ENCODE measurements around the gene MAP4K2. TPM values are rescaled to one million over a fixed set of nuclear protein-coding genes. Genes with fewer than 3 reads are reported as not detected.

The MAP4K2 gene
- total RNA-seq, 1 experiment from 2014 or later = 24.7 TPM

- DNase-seq = no peak
- Histone ChIP-seq H3K56ac (ENCODE audit: insufficient read length, low read depth, low read length) (no peak overlapping the region), H4K91ac (ENCODE audit: insufficient read length, low read depth, low read length) (no peak overlapping the region), H2BK20ac (ENCODE audit: low read depth, low read length, poor library complexity, severe bottlenecking) (no peak overlapping the region), H2AK5ac (ENCODE audit: insufficient read length, low read length) (no peak overlapping the region), H4K5ac (ENCODE audit: insufficient read length, low read depth, low read length) (no peak overlapping the region), H3K4me2 (ENCODE audit: insufficient read depth, insufficient read length, low read length) (no peak overlapping the region), H4K8ac (replicated peaks; ENCODE audit: insufficient read length, low read depth, low read length) (no peak overlapping the region), H4K20me1 (ENCODE audit: control insufficient read depth, insufficient read depth, insufficient read length) (peaks cover 3% of the 10 kb centered on the region), H3K79me2 (ENCODE audit: insufficient read depth, low read length) (0 out of 2 replicates have a peak, but pooled peaks cover 2% of the 10 kb centered on the region), H3K4ac (ENCODE audit: low read depth, low read length) (no peak overlapping the region), H3K9me3 (ENCODE audit: control insufficient read depth, low read depth, low read length) (no peaks in the 10 kb centered on the region), H3K9ac (ENCODE audit: extremely low read depth, insufficient read length, low read length) (no peak overlapping the region), H3K79me1 (ENCODE audit: insufficient read depth, low read depth, low read length, poor library complexity, severe bottlenecking) (peaks cover 7% of the 10 kb centered on the region), H3K4me1 (ENCODE audit: insufficient read depth, low read length) (no peaks in the 10 kb centered on the region; the same call in 1 of the 2 replicates), H3T11ph (ENCODE audit: low read length) (no peak overlapping the region), H3K23me2 (ENCODE audit: insufficient read length, low read depth, low read length, poor library complexity, severe bottlenecking) (no peaks in the 10 kb centered on the region), H3K18ac (ENCODE audit: insufficient read length, low read depth, low read length) (no peak overlapping the region), H3K27ac (ENCODE audit: insufficient read length, low read depth, low read length) (no peak overlapping the region), H2BK120ac (ENCODE audit: low read depth, low read length, poor library complexity, severe bottlenecking) (no peak overlapping the region), H3K27me3 (ENCODE audit: insufficient read depth, low read length) (no peaks in the 10 kb centered on the region), H2BK15ac (ENCODE audit: low read depth, low read length) (no peak overlapping the region), H2BK5ac (ENCODE audit: insufficient read length, low read length) (no peak overlapping the region), H3K14ac (ENCODE audit: insufficient read depth, low read length) (no peak overlapping the region), H3K23ac (ENCODE audit: insufficient read length, low read depth, low read length) (no peak overlapping the region), H2BK12ac (ENCODE audit: insufficient read length, low read depth, low read length) (no peak overlapping the region), H2AFZ (ENCODE audit: low read length) (no peak overlapping the region)
- TF ChIP-seq, protein P1, sequence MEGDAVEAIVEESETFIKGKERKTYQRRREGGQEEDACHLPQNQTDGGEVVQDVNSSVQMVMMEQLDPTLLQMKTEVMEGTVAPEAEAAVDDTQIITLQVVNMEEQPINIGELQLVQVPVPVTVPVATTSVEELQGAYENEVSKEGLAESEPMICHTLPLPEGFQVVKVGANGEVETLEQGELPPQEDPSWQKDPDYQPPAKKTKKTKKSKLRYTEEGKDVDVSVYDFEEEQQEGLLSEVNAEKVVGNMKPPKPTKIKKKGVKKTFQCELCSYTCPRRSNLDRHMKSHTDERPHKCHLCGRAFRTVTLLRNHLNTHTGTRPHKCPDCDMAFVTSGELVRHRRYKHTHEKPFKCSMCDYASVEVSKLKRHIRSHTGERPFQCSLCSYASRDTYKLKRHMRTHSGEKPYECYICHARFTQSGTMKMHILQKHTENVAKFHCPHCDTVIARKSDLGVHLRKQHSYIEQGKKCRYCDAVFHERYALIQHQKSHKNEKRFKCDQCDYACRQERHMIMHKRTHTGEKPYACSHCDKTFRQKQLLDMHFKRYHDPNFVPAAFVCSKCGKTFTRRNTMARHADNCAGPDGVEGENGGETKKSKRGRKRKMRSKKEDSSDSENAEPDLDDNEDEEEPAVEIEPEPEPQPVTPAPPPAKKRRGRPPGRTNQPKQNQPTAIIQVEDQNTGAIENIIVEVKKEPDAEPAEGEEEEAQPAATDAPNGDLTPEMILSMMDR (conservative IDR thresholded peaks at IDR 0.05) = no peak
- Mint-ChIP-seq H3K4me3 (no peak overlapping the region), H3K4me1 (peaks cover 38 to 49% of the 10 kb centered on the region in 2 experiments), H3K36me3 (ENCODE audit: insufficient read depth in 1 of 3, low read depth in 3 of 3) (peaks cover 77 to 97% (median 95%) of the 10 kb centered on the region in 3 experiments; a peak in 6 of 7 replicates), H3K9me3 (no peaks in the 10 kb centered on the region), H3K27me3 (ENCODE audit: low read depth) (no peaks in the 10 kb centered on the region), H3K27ac (peak overlapping the region in 1 of 3 experiments; percentile 23; a peak in 2 of 7 replicates)
- no CpG with 5 or more reads among the region's 6 CpGs for WGBS (ENCODE audit: extremely low coverage, insufficient read length, low lambda C conversion rate)
Observed at GRCh38 chr11:64768300-64768694, 34.7 kb downstream of the MAP4K2 start.

All from H9 (cell line).